Measurements from ENCODE around the gene TARBP1. TPM values are rescaled to one million over a fixed set of nuclear protein-coding genes. Genes with fewer than 3 reads are reported as not detected.

Gene TARBP1
- total and polyA plus RNA-seq, 2 of the 13 experiments (the other 11 are each of a cell fraction or from before 2014, with no cell fraction given), result 37.7 to 67.0 TPM

GRCh38 chr1:234478481-234479309 lies at the start of gene TARBP1 (continued):
- TF ChIP-seq, protein P1, sequence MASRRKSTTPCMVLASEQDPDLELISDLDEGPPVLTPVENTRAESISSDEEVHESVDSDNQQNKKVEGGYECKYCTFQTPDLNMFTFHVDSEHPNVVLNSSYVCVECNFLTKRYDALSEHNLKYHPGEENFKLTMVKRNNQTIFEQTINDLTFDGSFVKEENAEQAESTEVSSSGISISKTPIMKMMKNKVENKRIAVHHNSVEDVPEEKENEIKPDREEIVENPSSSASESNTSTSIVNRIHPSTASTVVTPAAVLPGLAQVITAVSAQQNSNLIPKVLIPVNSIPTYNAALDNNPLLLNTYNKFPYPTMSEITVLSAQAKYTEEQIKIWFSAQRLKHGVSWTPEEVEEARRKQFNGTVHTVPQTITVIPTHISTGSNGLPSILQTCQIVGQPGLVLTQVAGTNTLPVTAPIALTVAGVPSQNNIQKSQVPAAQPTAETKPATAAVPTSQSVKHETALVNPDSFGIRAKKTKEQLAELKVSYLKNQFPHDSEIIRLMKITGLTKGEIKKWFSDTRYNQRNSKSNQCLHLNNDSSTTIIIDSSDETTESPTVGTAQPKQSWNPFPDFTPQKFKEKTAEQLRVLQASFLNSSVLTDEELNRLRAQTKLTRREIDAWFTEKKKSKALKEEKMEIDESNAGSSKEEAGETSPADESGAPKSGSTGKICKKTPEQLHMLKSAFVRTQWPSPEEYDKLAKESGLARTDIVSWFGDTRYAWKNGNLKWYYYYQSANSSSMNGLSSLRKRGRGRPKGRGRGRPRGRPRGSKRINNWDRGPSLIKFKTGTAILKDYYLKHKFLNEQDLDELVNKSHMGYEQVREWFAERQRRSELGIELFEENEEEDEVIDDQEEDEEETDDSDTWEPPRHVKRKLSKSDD (CRISPR knock-in tag; IDR thresholded peaks at IDR 0.05; ENCODE audit: low read depth), result peak; percentile 8; the same call in 1 of the 2 replicates
- TF ChIP-seq ZNF552 (CRISPR knock-in tag; IDR thresholded peaks at IDR 0.05; ENCODE audit: borderline replicate concordance) (0 out of 2 replicates have a peak, but pooled peaks have one; percentile 32), FUBP1 (CRISPR knock-in tag; IDR thresholded peaks at IDR 0.05; ENCODE audit: borderline replicate concordance) (no peak), MZF1 (CRISPR knock-in tag; IDR thresholded peaks at IDR 0.05; ENCODE audit: borderline replicate concordance) (no peak), ZNF224 (CRISPR knock-in tag; IDR thresholded peaks at IDR 0.05) (no peak), ZNF121 (CRISPR knock-in tag; IDR thresholded peaks at IDR 0.05) (0 out of 2 replicates have a peak, but pooled peaks have one; percentile 8), TOE1 (CRISPR knock-in tag; IDR thresholded peaks at IDR 0.05) (no peak; the same call in 1 of the 2 replicates), ASH2L (IDR thresholded peaks at IDR 0.05; ENCODE audit: insufficient read length, low read depth, low read length) (peak; percentile 68), FIP1L1 (IDR thresholded peaks at IDR 0.05; ENCODE audit: borderline replicate concordance, insufficient read depth, low read depth, low read length) (no peak), MTA1 (CRISPR knock-in tag; IDR thresholded peaks at IDR 0.05; ENCODE audit: borderline replicate concordance) (peak; percentile 64; the same call in 1 of the 2 replicates), DMAP1 (CRISPR knock-in tag; IDR thresholded peaks at IDR 0.05) (peak; percentile 79; the same call in 1 of the 2 replicates), HNRNPK (IDR thresholded peaks at IDR 0.05; ENCODE audit: low read depth, low read length, poor library complexity, severe bottlenecking) (no peak), ZNF792 (CRISPR knock-in tag; IDR thresholded peaks at IDR 0.05) (0 out of 2 replicates have a peak, but pooled peaks have one; percentile 9), ZNF331 (CRISPR knock-in tag; IDR thresholded peaks at IDR 0.05) (peak; percentile 10), ZNF670 (CRISPR knock-in tag; IDR thresholded peaks at IDR 0.05; ENCODE audit: borderline replicate concordance) (no peak), ARID3A (IDR thresholded peaks at IDR 0.05; ENCODE audit: low read depth, low read length) (no peak)
- TF ChIP-seq, protein P2, sequence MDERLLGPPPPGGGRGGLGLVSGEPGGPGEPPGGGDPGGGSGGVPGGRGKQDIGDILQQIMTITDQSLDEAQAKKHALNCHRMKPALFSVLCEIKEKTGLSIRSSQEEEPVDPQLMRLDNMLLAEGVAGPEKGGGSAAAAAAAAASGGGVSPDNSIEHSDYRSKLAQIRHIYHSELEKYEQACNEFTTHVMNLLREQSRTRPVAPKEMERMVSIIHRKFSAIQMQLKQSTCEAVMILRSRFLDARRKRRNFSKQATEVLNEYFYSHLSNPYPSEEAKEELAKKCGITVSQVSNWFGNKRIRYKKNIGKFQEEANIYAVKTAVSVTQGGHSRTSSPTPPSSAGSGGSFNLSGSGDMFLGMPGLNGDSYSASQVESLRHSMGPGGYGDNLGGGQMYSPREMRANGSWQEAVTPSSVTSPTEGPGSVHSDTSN (CRISPR knock-in tag; IDR thresholded peaks at IDR 0.05), result no peak
- TF ChIP-seq, protein P3, sequence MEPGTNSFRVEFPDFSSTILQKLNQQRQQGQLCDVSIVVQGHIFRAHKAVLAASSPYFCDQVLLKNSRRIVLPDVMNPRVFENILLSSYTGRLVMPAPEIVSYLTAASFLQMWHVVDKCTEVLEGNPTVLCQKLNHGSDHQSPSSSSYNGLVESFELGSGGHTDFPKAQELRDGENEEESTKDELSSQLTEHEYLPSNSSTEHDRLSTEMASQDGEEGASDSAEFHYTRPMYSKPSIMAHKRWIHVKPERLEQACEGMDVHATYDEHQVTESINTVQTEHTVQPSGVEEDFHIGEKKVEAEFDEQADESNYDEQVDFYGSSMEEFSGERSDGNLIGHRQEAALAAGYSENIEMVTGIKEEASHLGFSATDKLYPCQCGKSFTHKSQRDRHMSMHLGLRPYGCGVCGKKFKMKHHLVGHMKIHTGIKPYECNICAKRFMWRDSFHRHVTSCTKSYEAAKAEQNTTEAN (CRISPR knock-in tag; conservative IDR thresholded peaks at IDR 0.05), result peak; percentile 73; the same call in 1 of the 2 replicates
